HG02840 (cell line): Measurements from ENCODE around the gene TKTL1.

Source experiments
- ATAC-seq: cut with Tn5 transposase; IDR thresholded peaks from one replicate; pipeline ENCODE4 v1.9.1; 2021; ENCODE audit warnings: mild to moderate bottlenecking, moderate library complexity, moderate number of reproducible peaks; ENCODE audit not compliant: unreplicated experiment, low FRiP score

The TKTL1 gene

GRCh38 chrX:154373340-154374306, 78.0 kb downstream of the TKTL1 start:
- ATAC-seq: no peak

GRCh38 chrX:154374313-154375155, 78.9 kb downstream of the TKTL1 start, which contains the start of gene FLNA:
Gene FLNA, minus strand, starts transcription at chrX:154374634. Its CDS starts 3,389 bp downstream, at chrX:154371245.
- no peak for ATAC-seq

- ATAC-seq: no peak
Observed at GRCh38 chrX:154375156-154375504, 79.5 kb downstream of the TKTL1 start.

DNA sequence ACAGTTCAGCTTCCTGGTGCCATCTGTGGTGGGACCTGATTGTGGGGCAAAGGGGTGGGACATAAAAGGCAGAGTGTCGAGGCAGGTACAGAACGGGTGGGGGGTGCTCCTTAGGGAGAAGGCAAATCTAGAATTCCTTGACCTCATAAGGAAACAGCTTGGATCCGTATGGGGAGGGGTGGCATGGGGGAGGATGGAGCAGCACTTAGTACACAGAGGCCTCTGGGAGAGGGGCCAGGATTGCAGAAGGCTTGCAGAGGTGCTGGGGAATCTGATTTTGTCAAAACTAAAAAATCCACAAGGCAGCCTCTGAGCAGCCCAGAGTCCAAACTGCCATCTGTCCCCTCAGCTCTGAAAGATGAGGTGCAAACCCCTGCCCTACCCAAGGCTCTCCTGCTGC, 81.2 kb downstream of the TKTL1 start:
- no peak for ATAC-seq

GRCh38 chrX:154378059-154378798, 82.6 kb downstream of the TKTL1 start:
- peak; percentile 2 for ATAC-seq

GRCh38 chrX:154378799-154379568, 83.4 kb downstream of the TKTL1 start, which contains the start of gene EMD:
Gene EMD, plus strand, starts transcription at chrX:154379295. Its CDS starts 190 bp downstream, at chrX:154379485.
- peak; percentile 78 for ATAC-seq

DNA sequence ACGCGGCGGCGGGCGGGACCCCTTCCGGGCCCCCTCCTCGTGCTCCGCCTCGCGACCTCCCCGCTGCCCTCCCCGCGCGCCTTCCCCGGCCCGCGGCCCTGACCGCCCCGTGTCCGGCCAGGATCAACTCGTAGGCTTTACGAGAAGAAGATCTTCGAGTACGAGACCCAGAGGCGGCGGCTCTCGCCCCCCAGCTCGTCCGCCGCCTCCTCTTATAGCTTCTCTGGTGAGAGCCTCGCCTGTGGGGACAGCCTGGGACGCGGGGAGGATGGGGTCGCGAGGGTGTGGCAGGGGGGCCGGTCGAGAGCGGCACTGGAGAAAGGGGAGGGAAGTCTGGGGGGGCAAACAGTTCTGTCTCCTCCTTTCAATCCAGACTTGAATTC, 84.0 kb downstream of the TKTL1 start:
- no peak for ATAC-seq
